Fibroblast of peridontal ligament (primary cell): ENCODE data around the gene OR10C1.
"Not testable (repeated sequence)": the region's sequence is repeated elsewhere in the genome, so short reads cannot be mapped to it uniquely, and the experiment has no call there.

ENCODE experiments used
- DNase-seq: peaks from one replicate; pipeline ENCODE4 v3.0.0-alpha.2; 2010; ENCODE audit errors: extremely low read depth

Gene OR10C1, protein sequence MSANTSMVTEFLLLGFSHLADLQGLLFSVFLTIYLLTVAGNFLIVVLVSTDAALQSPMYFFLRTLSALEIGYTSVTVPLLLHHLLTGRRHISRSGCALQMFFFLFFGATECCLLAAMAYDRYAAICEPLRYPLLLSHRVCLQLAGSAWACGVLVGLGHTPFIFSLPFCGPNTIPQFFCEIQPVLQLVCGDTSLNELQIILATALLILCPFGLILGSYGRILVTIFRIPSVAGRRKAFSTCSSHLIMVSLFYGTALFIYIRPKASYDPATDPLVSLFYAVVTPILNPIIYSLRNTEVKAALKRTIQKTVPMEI

DNA sequence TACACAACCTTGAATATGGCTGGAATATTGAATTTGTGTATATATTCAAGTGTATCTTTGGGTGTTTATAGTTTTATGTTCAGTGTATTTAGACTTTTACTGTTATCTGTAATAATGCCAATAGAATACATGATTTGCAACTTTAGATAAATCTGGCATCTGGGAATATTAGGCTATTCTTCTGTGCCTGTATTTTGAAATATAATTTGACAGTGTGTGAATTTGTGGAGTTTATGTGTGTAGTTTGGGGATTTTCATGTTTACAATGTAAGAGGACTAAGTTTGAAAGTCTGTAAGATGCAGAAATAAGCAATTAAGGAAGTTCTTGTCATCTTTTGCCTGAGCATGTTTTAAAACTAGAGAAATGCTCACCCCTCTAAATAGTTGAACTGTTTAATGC is at the start of gene OR10C1:
OR10C1 (plus strand) TSS at position 301 of the 400 bp plus-strand sequence. CDS start 710 bp downstream, outside the sequence.
- no peak for DNase-seq

DNA sequence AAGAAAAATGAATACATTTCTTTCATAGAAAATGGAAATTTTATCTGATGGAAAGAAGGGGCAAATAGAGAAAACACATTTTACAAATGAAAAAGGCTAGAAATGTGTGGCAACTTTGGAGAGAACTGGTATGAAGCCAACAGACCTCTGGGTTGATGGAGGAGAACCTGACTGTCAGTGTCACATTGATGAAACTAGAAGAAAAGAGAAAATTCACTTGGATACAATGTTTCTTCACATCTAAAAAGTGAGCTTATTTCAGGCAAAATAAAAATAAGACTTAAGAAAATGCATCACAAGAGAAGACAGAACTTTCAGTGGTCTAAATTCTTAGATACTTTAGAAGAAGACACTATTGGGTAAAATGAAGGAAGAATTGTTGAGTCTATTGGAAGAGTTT is 43.8 kb upstream of the OR10C1 start, which contains the start of gene OR12D2:
OR12D2 (plus strand) TSS at position 301 of the 400 bp plus-strand sequence. CDS start 1,069 bp downstream, outside the sequence.
- no peak for DNase-seq

DNA sequence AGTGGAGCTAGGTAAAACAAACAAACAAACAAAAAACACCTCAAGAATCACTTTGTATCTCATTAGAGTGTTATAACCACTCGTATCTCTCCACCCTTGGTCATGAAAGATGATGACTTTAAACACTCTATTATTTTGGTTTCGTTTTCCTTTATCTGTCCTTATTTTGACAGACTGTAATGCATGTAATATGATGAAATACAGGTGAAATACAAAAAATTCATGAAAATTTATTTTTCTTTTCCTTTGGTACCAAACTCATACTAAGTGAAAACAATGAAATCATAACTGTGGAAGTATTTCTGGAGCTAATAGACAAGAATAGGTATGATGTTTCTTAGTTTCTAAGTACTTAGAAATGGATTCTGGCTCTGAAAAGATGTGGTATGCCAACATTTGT is 39.6 kb upstream of the OR10C1 start:
- no peak for DNase-seq

DNA sequence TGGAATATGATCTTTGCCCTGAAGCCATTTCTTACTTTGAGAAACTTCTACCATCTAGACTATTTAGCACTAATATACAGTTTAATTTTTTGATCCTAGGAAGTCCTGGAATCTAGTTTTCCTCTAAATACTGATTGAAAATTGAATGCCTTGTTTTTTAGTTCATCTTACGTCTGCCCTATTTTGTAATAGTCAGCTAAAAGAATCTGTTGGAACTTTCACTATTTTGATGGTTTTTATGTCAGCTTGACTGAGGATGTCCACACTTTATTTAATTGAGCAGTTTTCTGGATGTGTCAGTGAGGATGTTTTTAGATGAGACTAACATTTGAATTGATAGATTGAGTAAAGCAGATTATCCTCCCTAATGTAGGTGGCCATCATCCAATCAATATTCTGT is 35.3 kb upstream of the OR10C1 start:
- DNase-seq, result no peak

DNA sequence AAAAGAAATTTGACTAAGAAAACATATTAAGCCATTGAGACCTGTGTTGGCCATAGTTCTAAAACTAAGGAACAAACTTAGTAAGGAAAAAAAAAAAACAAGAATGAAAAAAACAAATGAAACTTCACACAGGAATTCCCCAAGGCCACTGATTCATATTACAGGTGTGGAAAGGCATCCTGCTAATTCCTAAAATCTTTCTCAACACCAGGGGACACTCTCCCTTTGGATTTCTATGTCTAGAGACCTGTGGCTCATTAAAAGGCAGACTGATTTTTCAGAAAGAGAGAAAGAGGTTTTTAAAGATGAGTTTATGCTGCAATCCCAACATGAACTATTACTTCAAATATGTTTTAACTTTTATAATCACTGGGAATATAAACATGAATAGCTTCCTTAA is 24.5 kb upstream of the OR10C1 start, which contains the start of gene OR12D1:
OR12D1 (plus strand) TSS at position 341 of the 400 bp plus-strand sequence.
- no peak for DNase-seq

DNA sequence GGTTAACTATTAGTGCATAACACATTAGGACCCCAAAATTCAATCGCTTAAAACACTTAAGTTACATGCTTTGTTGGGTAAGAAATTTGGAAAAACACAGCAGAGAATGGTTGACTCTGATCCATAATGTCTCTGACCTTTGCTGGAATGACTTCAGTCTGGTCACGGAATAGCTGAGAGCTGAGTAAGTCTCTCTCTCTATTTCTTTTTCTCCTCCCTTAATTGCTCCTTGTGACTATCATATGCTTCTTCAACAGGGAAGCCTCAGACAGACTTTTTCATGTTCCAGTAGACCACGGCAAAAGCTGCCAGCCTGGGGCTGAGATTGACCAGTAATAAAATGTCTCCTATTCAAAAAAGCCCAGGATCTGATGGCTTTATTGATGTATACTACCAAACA is 19.6 kb upstream of the OR10C1 start:
- DNase-seq, result no peak

DNA sequence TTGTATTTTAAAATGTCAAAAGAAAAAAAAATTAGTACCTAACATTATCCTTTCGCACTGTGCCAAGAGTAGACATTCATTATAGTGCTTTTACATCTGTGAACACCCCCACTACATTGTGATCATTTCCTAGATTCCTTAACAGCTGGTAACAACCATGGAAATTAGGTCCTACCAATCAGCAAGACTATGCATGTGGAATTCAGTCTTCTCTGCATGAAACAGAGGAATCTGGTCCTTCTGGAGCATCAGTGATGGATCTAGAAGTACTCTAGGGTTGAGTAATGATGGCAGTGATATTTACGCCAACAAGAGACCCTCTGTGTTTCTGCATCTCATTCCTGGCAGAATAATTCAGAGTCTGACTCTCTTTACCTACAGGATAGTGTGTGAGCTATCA is 14.9 kb upstream of the OR10C1 start:
- no peak for DNase-seq

DNA sequence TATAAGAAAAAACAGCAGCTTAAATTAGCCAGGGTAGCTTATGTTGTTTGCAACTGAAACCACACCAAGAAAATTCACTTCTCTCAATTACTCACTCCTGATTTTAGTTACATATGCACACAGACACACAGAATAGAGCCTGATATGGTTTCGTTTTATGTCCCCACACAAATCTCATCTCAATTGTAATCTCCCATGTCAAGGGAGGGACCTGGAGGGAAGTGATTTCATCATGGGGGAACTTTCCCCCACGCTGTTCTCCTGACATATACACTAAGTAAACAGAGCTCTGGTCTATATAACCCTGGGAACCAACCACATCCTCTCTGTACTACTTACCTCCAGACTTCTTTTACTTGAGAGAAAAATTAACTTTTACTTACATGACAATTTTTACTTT is 14.5 kb upstream of the OR10C1 start:
- DNase-seq, result no peak

DNA sequence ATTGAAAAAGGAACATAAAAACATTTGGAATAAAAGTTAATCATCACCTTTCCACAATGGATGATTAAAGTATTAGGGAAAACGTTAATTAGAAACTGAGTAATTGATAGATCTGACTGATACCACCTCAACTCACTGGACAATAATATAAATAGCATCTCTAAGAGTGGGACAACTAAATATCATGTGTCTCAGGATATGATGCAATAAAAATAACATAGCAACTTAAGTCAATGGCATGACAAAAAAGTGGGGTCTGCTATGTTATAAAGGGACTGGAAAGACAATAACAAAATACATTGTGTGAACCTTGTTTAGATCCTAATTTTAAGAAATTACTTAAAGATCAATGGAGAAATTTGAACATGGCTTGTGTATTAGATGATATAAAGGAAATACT is 14.0 kb upstream of the OR10C1 start:
- no peak for DNase-seq

DNA sequence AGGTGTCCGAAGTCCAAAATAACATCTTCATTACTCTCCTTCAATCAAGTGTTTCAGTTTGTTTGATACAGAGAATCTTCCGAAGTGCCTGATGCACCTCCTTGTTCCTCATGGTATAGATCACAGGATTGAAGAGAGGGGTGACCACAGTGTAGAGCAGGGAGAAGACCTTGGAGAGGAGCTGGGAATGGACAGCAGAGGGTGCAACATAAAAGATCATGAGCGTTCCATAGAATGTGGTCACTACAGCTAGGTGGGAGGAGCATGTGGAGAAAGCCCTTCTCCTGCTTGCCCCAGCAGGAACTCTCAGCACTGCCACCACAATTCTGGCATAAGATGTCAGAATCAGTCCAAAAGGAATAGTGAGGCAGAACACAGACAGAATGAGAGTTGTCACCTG is 12.5 kb upstream of the OR10C1 start:
- DNase-seq, result no peak

DNA sequence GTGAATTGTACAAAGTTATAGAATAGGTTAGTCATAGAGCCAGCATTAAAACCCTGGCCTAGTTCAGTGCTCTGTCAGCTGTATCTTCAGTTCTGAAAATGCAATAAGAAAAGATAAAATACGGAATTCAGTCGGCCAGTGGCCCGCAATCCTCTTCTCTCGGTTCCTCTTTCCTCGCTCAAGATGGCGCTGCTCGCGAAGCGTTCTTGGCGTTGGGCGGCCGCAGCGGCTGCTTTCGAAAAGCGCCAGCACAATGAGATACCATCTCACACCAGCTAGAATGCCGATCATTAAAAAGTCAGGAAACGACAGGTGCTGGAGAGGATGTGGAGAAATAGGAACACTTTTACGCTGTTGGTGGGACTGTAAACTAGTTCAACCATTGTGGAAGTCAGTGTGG is 2.4 kb upstream of the OR10C1 start:
- DNase-seq, result not testable (repeated sequence)

DNA sequence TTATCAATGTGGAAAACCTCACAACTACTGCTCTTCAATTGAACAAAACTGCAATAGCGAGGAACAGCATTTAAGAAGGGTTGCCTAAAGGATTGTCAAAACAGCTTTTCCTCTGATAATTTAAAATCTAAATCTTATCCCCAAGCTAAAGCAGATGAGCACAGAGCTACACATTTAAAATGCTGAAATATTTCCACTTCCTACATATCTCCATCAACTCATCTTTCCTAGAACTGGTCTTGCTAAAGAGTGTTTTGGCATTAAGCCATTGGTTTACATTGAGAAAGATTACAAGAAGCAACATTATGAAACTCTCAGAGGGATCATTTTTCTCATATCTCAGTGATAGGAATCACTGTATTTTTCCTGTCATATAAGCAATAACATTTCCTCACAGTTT is 3.6 kb downstream of the OR10C1 start:
- no peak for DNase-seq

DNA sequence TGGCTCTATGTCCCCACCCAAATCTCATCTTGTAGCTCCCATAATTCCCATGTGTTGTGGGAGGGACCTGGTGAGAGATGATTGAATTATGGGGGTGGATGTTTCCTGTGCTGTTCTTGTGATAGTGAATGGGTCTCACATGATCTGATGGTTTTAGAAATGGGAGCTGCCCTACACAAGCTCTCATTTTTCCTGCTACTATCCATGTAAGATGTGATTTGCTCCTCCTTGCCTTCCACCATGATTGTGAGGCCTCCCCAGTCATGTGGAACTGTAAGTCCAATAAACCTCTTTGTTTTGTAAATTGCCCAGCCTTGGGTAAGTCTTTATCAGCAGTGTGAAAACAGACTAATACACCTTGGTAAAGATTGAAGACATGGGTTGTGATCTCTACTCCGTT is 4.9 kb downstream of the OR10C1 start:
- DNase-seq, result not testable (repeated sequence)

DNA sequence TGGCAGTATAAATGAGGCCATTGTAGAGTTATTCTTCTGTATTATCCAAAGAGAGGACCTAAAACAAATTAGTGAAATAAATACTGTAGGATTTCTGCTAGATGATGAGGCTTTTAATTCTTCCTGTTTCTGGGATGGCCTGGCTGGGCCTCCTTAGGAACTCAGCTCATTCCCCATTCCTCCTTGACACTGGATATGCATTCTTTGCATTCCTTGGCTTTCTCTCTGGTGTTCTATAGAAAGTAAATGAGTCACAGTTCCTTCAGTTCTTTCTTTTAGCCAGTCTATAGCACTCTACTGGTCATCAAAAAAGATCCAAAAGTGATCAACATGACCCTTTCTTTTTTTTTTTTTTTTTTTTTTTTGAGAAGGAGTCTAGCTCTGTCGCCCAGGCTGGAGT is 8.6 kb downstream of the OR10C1 start:
- DNase-seq, result no peak

DNA sequence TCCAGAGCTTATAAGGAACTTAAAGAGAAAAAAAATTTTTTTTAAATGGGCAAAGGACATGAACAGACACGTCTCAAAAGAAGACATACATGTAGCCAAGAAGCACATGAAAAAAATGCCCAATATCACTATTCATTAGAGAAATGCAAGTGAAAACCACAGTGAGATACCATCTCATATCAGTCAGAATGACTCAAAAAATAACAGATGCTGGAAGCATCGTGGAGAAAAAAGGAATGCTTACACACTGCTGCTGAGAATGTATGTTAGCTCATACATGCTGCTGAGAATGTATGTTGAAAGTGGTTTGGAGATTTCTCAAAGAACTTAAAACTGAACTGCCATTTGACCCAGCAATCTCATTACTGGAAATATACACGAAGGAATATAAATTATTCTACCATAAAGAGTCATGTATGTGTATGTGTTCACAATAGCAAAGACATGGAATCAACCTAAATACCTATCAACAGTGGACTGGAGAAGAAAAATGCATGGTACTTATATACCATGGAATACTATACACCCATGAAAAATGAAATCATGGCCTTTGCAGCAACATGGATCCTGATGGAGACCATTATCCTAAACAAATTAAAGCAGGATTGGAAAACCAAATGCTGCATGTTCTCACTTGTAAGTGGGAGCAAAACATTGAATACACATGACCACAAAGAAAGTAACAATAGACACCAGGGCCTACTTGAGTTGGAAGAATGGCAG is 12.5 kb downstream of the OR10C1 start:
- DNase-seq, result no peak

DNA sequence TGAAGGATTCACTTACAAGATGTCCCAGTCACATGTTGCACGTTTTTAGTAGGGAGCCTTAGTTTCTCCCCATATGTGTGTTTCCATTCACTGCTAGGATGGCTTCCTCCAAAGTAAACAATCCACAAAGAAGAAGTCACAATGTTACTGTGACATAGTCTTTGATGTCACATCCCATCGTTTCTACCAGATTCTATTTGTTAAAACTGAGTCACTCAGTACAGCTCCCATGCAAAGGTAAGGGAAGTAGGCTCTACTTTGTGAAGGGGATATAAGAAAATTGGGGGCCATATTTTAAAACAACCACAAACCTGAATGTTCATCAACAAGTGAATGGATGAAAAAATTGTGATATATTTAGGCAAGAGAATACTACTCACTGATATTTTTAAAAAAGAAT is 17.9 kb downstream of the OR10C1 start, which contains the start of the genes OR11A1 and OR2H1:
OR11A1 (minus strand) TSS at position 101 of the 400 bp plus-strand sequence. CDS start 29,430 bp downstream, outside the sequence.
OR2H1 (plus strand) TSS at position 185 of the 400 bp plus-strand sequence. CDS start 4,615 bp downstream, outside the sequence.
- DNase-seq, result no peak

DNA sequence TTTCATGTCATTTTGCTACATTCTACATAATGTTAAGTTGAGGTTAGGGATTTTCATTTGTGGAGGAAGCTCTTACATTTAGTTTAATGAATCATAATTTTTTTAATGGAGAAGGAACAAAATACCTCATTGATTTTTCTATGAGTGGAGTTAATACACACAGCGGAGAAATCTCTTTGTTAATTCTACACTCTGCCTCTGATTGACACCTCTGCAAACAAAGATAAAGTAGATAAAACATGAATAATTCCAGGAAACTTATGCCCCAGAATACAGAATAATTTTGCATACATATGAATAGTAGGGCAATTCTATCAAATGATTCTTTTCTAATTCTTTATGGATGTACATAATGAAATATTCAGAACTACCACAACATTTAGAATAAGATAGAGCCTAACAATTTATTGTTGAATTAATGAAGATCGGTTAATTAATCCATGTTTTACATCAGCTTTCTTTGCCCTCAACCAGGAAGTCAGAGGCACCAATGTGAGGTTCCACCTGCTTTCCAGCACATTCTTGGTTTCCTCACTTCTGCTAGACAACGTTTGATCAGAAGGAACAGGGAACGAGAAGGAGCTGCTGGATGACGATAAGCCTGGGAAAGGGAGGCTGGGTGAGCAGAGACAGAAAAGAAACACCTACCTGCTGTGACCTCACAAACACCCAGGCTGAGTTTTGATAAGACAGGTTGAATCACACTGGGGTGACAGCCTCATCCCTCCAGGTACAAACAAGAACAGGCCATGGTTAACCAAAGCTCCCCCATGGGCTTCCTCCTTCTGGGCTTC is 22.1 kb downstream of the OR10C1 start:
- no peak for DNase-seq

DNA sequence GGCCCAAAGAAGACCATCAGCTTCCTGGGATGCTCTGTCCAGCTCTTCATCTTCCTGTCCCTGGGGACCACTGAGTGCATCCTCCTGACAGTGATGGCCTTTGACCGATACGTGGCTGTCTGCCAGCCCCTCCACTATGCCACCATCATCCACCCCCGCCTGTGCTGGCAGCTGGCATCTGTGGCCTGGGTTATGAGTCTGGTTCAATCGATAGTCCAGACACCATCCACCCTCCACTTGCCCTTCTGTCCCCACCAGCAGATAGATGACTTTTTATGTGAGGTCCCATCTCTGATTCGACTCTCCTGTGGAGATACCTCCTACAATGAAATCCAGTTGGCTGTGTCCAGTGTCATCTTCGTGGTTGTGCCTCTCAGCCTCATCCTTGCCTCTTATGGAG is 22.9 kb downstream of the OR10C1 start:
- no peak for DNase-seq

DNA sequence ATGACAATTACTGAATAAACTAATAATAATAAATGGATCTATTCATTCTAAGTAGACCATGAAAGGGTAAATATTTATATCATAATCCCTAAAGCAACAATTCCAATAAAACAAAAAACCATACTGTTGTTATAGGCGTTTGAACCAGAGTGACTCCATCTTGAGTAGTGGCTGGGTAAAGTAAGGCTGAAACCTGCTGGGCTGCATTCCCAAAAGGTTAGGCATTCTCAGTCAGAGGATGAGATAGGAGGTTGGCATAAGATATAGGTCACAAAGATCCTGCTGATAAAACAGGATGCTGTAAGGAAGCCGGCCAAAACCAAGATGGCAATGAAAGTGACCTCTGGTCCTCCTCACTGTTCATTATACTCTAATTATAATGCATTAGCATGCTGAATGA is 26.2 kb downstream of the OR10C1 start:
- no peak for DNase-seq

DNA sequence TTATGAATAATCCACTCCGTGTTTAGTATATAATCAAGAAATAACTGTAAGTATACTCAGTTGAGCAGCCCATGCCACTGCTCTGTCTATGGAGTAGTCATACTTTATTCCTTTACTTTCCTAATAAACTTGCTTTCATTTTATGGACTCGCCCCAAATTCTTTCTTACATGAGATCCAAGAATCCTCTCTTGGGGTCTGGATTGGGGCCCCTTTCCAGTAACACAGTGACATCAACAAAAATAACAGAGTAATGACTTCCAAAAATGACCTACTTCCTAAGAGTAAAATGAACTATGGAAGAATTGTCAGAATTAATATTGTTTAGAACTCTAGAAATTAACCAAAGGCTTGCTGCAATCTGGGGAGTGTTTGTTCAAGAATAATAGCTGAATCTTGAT is 26.7 kb downstream of the OR10C1 start:
- no peak for DNase-seq

DNA sequence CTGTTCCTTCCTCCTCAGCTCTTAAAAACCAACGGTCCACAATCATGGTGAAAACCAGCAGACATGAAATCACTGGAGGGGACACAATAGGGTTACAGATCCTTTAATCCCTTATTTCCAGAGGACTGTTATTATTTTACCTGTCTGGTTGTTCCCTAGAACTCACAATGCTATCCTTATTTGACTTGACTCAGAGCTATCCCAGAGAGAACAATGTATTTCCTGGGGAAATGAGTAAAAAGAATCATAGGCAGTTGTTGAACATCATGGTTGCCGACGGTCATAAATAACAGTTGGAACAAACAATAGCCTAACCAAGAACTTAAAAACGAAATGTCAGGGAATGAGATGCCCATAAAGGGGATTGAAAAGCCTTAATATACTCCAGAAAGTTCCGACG is 27.1 kb downstream of the OR10C1 start:
- no peak for DNase-seq

DNA sequence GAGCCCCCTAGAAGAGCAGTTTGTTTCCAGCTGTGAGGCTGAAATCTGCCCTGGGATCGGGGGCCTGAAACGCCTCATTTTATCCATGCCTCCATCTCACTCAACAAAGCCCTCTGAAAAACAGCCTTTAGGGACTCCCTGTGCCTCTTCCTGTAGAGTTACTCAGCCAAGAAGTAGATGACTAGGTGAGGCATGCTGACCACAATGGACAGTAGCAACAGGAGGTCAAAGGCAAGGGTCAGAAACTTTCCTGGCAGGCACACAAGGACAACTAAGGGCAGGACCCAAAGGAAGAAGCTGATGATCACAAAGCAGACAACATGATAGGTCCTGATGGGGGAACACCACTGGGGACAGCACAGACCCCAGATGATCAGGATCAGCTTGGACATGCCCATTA is 35.9 kb downstream of the OR10C1 start:
- no peak for DNase-seq
